Jurkat, Clone E6-1 (cell line): ENCODE measurements around the gene DNAJC11.
"Not testable (repeated sequence)": the region's sequence is repeated elsewhere in the genome, so short reads cannot be mapped to it uniquely, and the experiment has no call there.

Experiments
- DNase-seq: peaks from one replicate; pipeline ENCODE4 v3.0.0-alpha.2; 2011; ENCODE audit warnings: low read depth, low spot score
- H3K4me3 ChIP-seq: 2 replicates; pipeline ENCODE4 v1.5.1; 2011; ENCODE audit warnings: mild to moderate bottlenecking, low read length, control low read depth, moderate library complexity

Gene DNAJC11

GRCh38 chr1:6658359-6659060, 43.1 kb downstream of the DNAJC11 start:
- no peak overlapping the region for H3K4me3 ChIP-seq
- DNase-seq = no peak

- DNase-seq = no peak
- no peak overlapping the region for H3K4me3 ChIP-seq
These were observed 44.5 kb downstream of the DNAJC11 start for GRCh38 chr1:6657138-6657537.

- no peak for DNase-seq
These were observed 48.0 kb downstream of the DNAJC11 start for GRCh38 chr1:6653436-6654290.

GRCh38 chr1:6652986-6653385, 48.6 kb downstream of the DNAJC11 start:
- no peak overlapping the region for H3K4me3 ChIP-seq
- no peak for DNase-seq

More at GRCh38 chr1:6653436-6654290, 48.0 kb downstream of the DNAJC11 start:
- no peak overlapping the region for H3K4me3 ChIP-seq

GRCh38 chr1:6651909-6652308, 49.7 kb downstream of the DNAJC11 start:
- H3K4me3 ChIP-seq = no peak overlapping the region
- no peak for DNase-seq

GRCh38 chr1:6648556-6648955, 53.1 kb downstream of the DNAJC11 start:
- DNase-seq = no peak
- no peak overlapping the region for H3K4me3 ChIP-seq

- H3K4me3 ChIP-seq = no peak overlapping the region
- DNase-seq = peak; percentile 15
These were observed 55.0 kb downstream of the DNAJC11 start for GRCh38 chr1:6646499-6647148.

GRCh38 chr1:6645018-6645417, 56.6 kb downstream of the DNAJC11 start:
- no peak overlapping the region for H3K4me3 ChIP-seq
- no peak for DNase-seq

GRCh38 chr1:6640867-6641266, 60.7 kb downstream of the DNAJC11 start:
- not testable (repeated sequence) for H3K4me3 ChIP-seq

GRCh38 chr1:6638226-6638625, 63.4 kb downstream of the DNAJC11 start:
- H3K4me3 ChIP-seq = no peak overlapping the region
- DNase-seq = no peak

More at GRCh38 chr1:6640867-6641266, 60.7 kb downstream of the DNAJC11 start:
- not testable (repeated sequence) for DNase-seq

- no peak overlapping the region for H3K4me3 ChIP-seq
- DNase-seq = no peak
These were observed 63.8 kb downstream of the DNAJC11 start for GRCh38 chr1:6637770-6638169.

- H3K4me3 ChIP-seq, DNase-seq: not testable (repeated sequence)
These were observed 64.8 kb downstream of the DNAJC11 start for GRCh38 chr1:6636778-6637177.

GRCh38 chr1:6635910-6636760, 65.5 kb downstream of the DNAJC11 start:
- no peak overlapping the region for H3K4me3 ChIP-seq
- DNase-seq = no peak

- DNase-seq = no peak
- H3K4me3 ChIP-seq = no peak overlapping the region
These were observed 66.3 kb downstream of the DNAJC11 start for GRCh38 chr1:6635161-6635909.

GRCh38 chr1:6634371-6635052, 67.1 kb downstream of the DNAJC11 start:
- no peak for DNase-seq
- no peak overlapping the region for H3K4me3 ChIP-seq

GRCh38 chr1:6632588-6633514, 68.8 kb downstream of the DNAJC11 start:
- H3K4me3 ChIP-seq = no peak overlapping the region

GRCh38 chr1:6631058-6631457, 70.6 kb downstream of the DNAJC11 start:
- DNase-seq = no peak
- no peak overlapping the region for H3K4me3 ChIP-seq

More at GRCh38 chr1:6632588-6633514, 68.8 kb downstream of the DNAJC11 start:
- DNase-seq = no peak
